Astrocyte (in vitro differentiated cells and primary cell): ENCODE results near the gene ARMCX1. TPM values are rescaled to one million over a fixed set of nuclear protein-coding genes. Genes with fewer than 3 reads are reported as not detected.

ENCODE experiments used
- DNase-seq: peaks from one replicate; pipeline ENCODE4 v3.0.0-alpha.2; 2010; ENCODE audit warnings: low read depth
- FAIRE-seq: peaks from 2 replicates; lab custom pipeline; 2011; peaks lifted over from hg19 to GRCh38; lab: Jason Lieb, UNC
- H2AFZ ChIP-seq: 2 replicates; pipeline ENCODE4 v1.6.0; 2012; ENCODE audit warnings: low read depth, low read length, inconsistent platforms
- H3K27ac ChIP-seq: 2 replicates; pipeline ENCODE4 v1.5.1; 2011; ENCODE audit warnings: low read depth, low read length, inconsistent platforms
- H3K27me3 ChIP-seq: 2 replicates; pipeline ENCODE4 v1.6.0; 2011; ENCODE audit warnings: low read length, inconsistent platforms; ENCODE audit not compliant: insufficient read depth
- H3K36me3 ChIP-seq: 2 replicates; pipeline ENCODE4 v1.5.1; 2011; ENCODE audit warnings: low read length, inconsistent platforms; ENCODE audit not compliant: insufficient read depth
- H3K4me1 ChIP-seq: 2 replicates; pipeline ENCODE4 v1.5.1; 2011; ENCODE audit warnings: low read length, inconsistent platforms; ENCODE audit not compliant: insufficient read depth
- H3K4me2 ChIP-seq: 2 replicates; pipeline ENCODE4 v1.6.0; 2012; ENCODE audit warnings: low read length, inconsistent platforms
- H3K4me3 ChIP-seq: 2 replicates; pipeline ENCODE4 v1.5.1; 2011; ENCODE audit warnings: low read depth, mild to moderate bottlenecking, low read length, inconsistent platforms; ENCODE audit not compliant: insufficient read depth
- H3K79me2 ChIP-seq: 2 replicates; pipeline ENCODE4 v1.6.0; 2012; ENCODE audit warnings: mild to moderate bottlenecking, low read length, inconsistent platforms; ENCODE audit not compliant: insufficient read depth
- H3K9ac ChIP-seq: 2 replicates; pipeline ENCODE4 v1.6.0; 2012; ENCODE audit warnings: mild to moderate bottlenecking, low read length, inconsistent platforms
- H3K9me3 ChIP-seq: 2 replicates; pipeline ENCODE4 v1.5.1; 2012; ENCODE audit warnings: low read depth, mild to moderate bottlenecking, low read length, inconsistent platforms; ENCODE audit not compliant: insufficient read depth
- H4K20me1 ChIP-seq: 2 replicates; pipeline ENCODE4 v1.6.0; 2012; ENCODE audit warnings: low read length, inconsistent platforms; ENCODE audit not compliant: insufficient read depth
- H3K27ac Mint-ChIP-seq: one replicate; pipeline ENCODE4 v1.8.0; 2021; ENCODE audit warnings: mild to moderate bottlenecking, mixed read lengths; ENCODE audit not compliant: unreplicated experiment
- H3K27me3 Mint-ChIP-seq: one replicate; pipeline ENCODE4 v1.8.0; 2021; ENCODE audit warnings: low read depth, mixed read lengths; ENCODE audit not compliant: unreplicated experiment
- H3K36me3 Mint-ChIP-seq: one replicate; pipeline ENCODE4 v1.8.0; 2021; ENCODE audit warnings: low read depth, mixed read lengths; ENCODE audit not compliant: unreplicated experiment
- H3K4me1 Mint-ChIP-seq: one replicate; pipeline ENCODE4 v1.8.0; 2021; ENCODE audit warnings: low read depth, mixed read lengths; ENCODE audit not compliant: unreplicated experiment
- H3K4me3 Mint-ChIP-seq: one replicate; pipeline ENCODE4 v1.8.0; 2021; ENCODE audit warnings: mild to moderate bottlenecking, moderate library complexity, mixed read lengths; ENCODE audit not compliant: unreplicated experiment
- H3K9me3 Mint-ChIP-seq: one replicate; pipeline ENCODE4 v1.8.0; 2021; ENCODE audit warnings: mild to moderate bottlenecking, mixed read lengths; ENCODE audit not compliant: unreplicated experiment
- CTCF ChIP-seq: IDR thresholded peaks from 2 replicates; pipeline ENCODE4 v1.5.1; 2011; ENCODE audit warnings: low read depth, mild to moderate bottlenecking, inconsistent platforms, low read length, moderate library complexity; ENCODE audit not compliant: insufficient read depth
- EZH2 ChIP-seq: IDR thresholded peaks from 2 replicates; pipeline ENCODE4 v1.6.1; 2012; ENCODE audit warnings: mild to moderate bottlenecking, low read length, inconsistent platforms; ENCODE audit not compliant: insufficient read depth
- total RNA-seq: library from RNA; stranded (reverse); gene quantifications from 2 replicates; pipeline ENCODE4 v1.2.1, GENCODE V29; 2021

Gene ARMCX1
- total RNA-seq, 1 donor from 2014 or later = 20.1 TPM

- FAIRE-seq (peak; percentile 83), DNase-seq (no peak)
- Histone ChIP-seq H3K4me3 (no peak overlapping the region), H3K27me3 (no peaks in the 10 kb centered on the region), H3K9ac (no peak overlapping the region), H2AFZ (no peak overlapping the region), H3K79me2 (no peaks in the 10 kb centered on the region), H3K36me3 (no peaks in the 10 kb centered on the region), H3K4me2 (no peak overlapping the region), H3K4me1 (no peaks in the 10 kb centered on the region), H3K9me3 (no peaks in the 10 kb centered on the region), H4K20me1 (no peaks in the 10 kb centered on the region), H3K27ac (no peak overlapping the region)
- TF ChIP-seq CTCF (no peak), EZH2 (no peak)
- H3K4me3 Mint-ChIP-seq = no peak overlapping the region
- H3K36me3 Mint-ChIP-seq = peaks cover 3% of the 10 kb centered on the region
- H3K27me3 Mint-ChIP-seq = no peaks in the 10 kb centered on the region
- H3K9me3 Mint-ChIP-seq = no peaks in the 10 kb centered on the region
- no peak overlapping the region for H3K27ac Mint-ChIP-seq
- H3K4me1 Mint-ChIP-seq = no peaks in the 10 kb centered on the region
Measured at GRCh38 chrX:101507986-101508385, 42.4 kb upstream of the ARMCX1 start.

GRCh38 chrX:101530944-101531343, 19.4 kb upstream of the ARMCX1 start:
- H3K27ac Mint-ChIP-seq = no peak overlapping the region

More at GRCh38 chrX:101530944-101531343, 19.4 kb upstream of the ARMCX1 start:
- Histone ChIP-seq H4K20me1 (no peaks in the 10 kb centered on the region), H3K4me1 (no peaks in the 10 kb centered on the region), H3K4me2 (no peak overlapping the region), H3K27ac (no peak overlapping the region), H3K36me3 (no peaks in the 10 kb centered on the region), H3K9ac (no peak overlapping the region), H2AFZ (no peak overlapping the region), H3K9me3 (no peaks in the 10 kb centered on the region), H3K4me3 (no peak overlapping the region), H3K79me2 (no peaks in the 10 kb centered on the region), H3K27me3 (no peaks in the 10 kb centered on the region)
- no peak overlapping the region for H3K4me3 Mint-ChIP-seq
- H3K36me3 Mint-ChIP-seq = peaks cover 4% of the 10 kb centered on the region
- no peak for TF ChIP-seq CTCF
- TF ChIP-seq EZH2 = no peak
- peak; percentile 81 for FAIRE-seq
- H3K27me3 Mint-ChIP-seq = no peaks in the 10 kb centered on the region
- H3K9me3 Mint-ChIP-seq = peaks cover 3% of the 10 kb centered on the region
- DNase-seq = no peak
- peaks cover 2% of the 10 kb centered on the region for H3K4me1 Mint-ChIP-seq
